GM19023 (cell line): ENCODE data around the gene BTK.
A peak's percentile ranks its signal among the peaks of the same experiment; 100 is the strongest.

Source experiments
- ATAC-seq: cut with Tn5 transposase; IDR thresholded peaks from one replicate; pipeline ENCODE4 v1.9.1; 2021; ENCODE audit warnings: mild to moderate bottlenecking, moderate library complexity; ENCODE audit not compliant: unreplicated experiment

The BTK gene

GRCh38 chrX:101394372-101394771 lies 8.4 kb upstream of the BTK start:
- no peak for ATAC-seq

GRCh38 chrX:101393530-101394305 lies 7.7 kb upstream of the BTK start:
- ATAC-seq: no peak

- no peak for ATAC-seq
Observed at GRCh38 chrX:101391831-101392230, 5.8 kb upstream of the BTK start.

GRCh38 chrX:101390664-101391525 lies 4.9 kb upstream of the BTK start, which contains the start of gene RPL36A:
Gene RPL36A, plus strand, starts transcription at chrX:101391011. Its CDS starts 33 bp downstream, at chrX:101391044.
- peak; percentile 74 for ATAC-seq

- no peak for ATAC-seq
Observed at GRCh38 chrX:101388604-101389003, 2.6 kb upstream of the BTK start.

- no peak for ATAC-seq
Observed at GRCh38 chrX:101386542-101386885, 523 bp upstream of the BTK start.

DNA sequence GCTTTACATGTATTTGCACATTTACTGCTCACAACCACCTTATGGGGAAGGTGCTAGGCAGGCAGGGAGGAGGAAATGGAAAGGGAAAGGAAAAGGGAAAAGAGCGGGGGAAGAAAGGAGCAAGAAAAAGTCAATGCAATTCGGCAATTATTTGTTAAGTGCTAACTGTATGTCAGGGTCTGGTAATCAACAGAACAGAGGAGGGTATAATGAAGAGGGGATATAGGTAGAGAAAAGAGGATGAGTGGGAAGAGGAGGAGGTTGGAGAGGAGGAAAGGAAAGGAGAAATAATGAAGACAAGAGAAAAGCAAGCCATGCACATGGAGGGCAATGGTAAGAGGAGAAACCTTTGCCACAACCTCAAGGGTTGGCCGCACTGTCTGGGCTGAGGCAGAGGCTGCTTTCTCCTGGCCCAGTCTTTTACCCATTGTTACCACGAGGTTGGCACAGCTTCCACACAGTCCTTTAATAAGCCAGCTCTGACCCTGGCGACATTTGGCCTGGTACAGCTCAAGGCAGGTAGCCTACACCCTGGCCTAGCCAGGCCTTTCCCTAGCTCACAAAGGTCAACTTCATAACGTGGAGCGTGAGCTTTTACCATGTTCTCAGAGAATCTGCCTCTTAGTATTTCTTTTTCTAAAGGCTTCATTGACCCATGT lies 836 bp downstream of the BTK start:
- peak; percentile 7 for ATAC-seq

DNA sequence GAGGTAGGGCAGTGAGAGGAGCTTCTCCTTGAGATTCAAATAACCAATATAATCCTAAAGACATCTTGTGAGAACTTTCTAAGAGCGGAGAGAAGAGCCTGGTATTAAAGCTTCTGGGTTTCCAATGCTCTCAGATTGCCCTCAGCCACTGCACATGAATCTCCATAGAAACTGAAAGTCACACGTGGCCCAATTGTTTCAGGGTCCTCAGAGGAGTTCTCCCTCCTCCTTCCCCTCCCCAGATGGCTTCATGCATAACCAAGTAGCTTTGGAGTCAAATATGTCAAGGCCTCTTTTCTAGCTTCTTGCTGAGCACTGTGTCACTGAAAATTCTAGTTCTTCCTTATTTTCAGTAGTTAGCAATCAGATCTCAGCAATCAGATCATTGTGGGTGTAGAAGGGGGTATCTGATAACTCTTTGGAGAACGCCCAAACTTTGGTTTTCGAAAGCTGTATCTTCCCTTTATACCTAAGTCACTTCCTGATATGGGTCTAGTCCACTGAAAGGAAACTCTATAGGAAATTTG lies 2.2 kb downstream of the BTK start:
- ATAC-seq: peak; percentile 56

- ATAC-seq: no peak
Observed at GRCh38 chrX:101377547-101377946, 8.4 kb downstream of the BTK start.

GRCh38 chrX:101370888-101371504 lies 15.0 kb downstream of the BTK start:
- ATAC-seq: peak; percentile 78

- ATAC-seq: no peak
Observed at GRCh38 chrX:101369687-101370086, 16.3 kb downstream of the BTK start.

GRCh38 chrX:101368800-101369199 lies 17.2 kb downstream of the BTK start:
- no peak for ATAC-seq

GRCh38 chrX:101365301-101365795 lies 20.6 kb downstream of the BTK start:
- ATAC-seq: no peak

DNA sequence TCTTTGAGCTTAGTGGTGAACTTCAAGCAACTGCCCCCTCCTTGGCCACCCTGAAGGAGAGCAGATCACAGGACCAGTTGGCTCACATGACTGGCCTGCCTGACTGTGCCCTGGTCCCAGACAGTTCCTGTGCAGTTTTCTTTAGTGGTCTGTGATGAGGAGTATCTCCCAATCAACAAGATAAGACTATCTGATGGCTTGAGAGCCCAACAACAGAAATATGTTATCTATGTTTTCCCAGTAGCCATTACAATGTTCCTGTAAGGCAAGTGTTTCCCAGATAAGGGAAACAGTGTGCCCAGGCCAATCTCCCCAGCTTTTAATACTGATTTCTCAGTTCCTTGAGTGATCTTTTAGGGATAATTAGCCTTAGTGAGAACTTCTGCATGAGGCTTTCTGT lies 23.2 kb downstream of the BTK start:
- ATAC-seq: no peak

DNA sequence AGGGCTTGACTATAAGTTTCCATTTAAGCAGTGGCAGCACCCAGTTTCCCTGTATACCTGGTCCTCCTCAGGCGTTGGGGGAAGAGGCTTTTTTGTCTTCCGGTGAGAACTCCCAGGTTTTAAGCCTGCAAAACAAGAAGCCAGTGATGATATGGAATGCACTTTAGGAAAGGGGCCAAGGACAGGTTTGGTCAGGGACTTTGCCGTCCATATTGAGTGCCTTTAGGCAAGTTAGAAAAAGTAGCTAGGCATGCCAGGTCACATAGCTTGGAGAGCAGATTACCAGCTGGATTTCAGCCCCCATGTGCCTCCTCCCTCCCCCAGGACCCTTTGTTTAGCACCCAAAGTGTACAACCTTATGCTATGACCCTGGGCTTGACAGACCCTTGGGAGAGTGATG lies 23.9 kb downstream of the BTK start:
- no peak for ATAC-seq

DNA sequence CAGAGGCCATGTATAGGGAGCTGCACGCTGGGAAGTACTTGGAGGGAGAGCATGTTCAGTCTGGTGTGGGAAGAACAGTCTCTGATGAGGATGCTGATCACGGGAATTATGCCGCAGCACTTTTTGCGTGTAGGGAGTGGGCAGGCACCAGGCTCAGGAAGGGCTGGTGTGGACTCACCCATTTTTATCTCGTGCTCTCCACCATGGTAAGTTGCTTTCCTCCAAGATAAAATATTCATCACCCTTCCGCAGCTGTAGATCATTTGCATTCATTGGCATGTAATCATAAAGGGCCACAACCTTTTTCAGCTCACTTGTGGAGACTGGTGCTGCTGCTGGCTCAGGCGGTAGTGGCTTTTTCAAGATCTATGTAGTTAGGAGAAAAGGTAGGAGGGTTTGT lies 25.6 kb downstream of the BTK start:
- no peak for ATAC-seq

DNA sequence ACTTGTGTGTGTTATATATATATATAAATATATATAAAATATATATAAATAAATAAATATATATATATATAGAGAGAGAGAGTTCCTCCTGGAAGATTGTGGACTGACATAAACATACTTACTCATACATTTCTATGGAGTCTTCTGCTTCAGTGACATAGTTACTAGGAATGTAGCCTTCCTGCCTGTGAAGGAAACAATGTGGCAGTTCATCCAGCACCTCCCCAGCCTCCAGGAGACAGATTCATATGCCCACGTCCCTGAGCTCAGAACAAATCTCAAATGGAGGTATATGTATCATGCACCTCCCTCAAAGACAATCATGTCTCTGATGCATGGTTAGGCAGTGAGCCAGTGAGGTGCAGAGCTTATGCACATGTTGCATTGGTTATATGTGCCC lies 26.0 kb downstream of the BTK start:
- ATAC-seq: no peak

DNA sequence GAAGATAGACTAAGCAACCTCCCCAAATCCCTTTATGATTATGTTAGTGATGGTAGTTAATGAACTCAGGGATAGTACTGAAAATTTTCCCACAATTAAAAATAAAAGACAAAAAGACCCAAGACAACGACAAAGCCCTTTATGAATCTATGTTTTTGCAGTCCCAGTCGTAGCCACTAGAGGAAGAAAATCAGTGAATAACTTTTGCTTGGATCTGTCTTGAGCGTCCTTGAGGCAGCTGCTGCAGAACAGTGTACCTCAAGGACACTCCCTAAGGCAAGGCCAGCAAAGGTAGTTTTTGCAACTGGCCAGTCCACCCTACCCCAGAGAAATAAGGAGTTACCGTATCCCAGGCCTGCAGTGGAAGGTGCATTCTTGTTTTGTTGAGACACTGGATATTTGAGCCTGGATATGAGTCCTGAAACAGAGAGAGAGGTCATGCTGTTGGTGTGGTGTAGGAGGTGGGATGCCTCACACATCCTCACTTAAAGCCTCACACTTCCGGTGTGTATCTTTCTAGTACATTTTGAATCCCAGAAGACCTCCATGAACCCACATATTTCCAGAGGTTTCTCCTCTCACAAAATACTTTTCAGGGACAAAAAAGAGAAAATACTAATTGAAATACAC lies 28.7 kb downstream of the BTK start:
- no peak for ATAC-seq

- no peak for ATAC-seq
Observed at GRCh38 chrX:101349193-101349562, 36.8 kb downstream of the BTK start.

GRCh38 chrX:101348452-101349192 lies 37.4 kb downstream of the BTK start, which contains the start of gene TIMM8A:
Gene TIMM8A, minus strand, starts transcription at chrX:101348742. Its CDS starts 78 bp downstream, at chrX:101348664.
- ATAC-seq: peak; percentile 99
